GM13977 (cell line): ENCODE data around the gene IFT25.
"Not testable (repeated sequence)": the region's sequence is repeated elsewhere in the genome, so short reads cannot be mapped to it uniquely, and the experiment has no call there.

Experiments
- DNase-seq: peaks from one replicate; pipeline ENCODE4 v3.0.0; 2012; ENCODE audit warnings: low spot score
- in situ Hi-C: fragments of 300-500 bp; cut with MboI; formaldehyde crosslinking; loops from one replicate; pipeline ENCODE4 v1.12.0; 2022; ENCODE audit warnings: low sequenced_read_pairs, low pct_unique_long_range_greater_than_20kb, mixed read lengths, inconsistent platforms; ENCODE audit not compliant: unreplicated experiment
- TF ChIP-seq, protein P1 (sequence below): IDR thresholded peaks from 2 replicates; pipeline ENCODE4 v1.5.1; 2012; ENCODE audit warnings: mild to moderate bottlenecking, control low read depth; ENCODE audit not compliant: insufficient read depth; ENCODE audit errors: extremely low read depth, missing control alignments

IFT25 gene

DNA sequence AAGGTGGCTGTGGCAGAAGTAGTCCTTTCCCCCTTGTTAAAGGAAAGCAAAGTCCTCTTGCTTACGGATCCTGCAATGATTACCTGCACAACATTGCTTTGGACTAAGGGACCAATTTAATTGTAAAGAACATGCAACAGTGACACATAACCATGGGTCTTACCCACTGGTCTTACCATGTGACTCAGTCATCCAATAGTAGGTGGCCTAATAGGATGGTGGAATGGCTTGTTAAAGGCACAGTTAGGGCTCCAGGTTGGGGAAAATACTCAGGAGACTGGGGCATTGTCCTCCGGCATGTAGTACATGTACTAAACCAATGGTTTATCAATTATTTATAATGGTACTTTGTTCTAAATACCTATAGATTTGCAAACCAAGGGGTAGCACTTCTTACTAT is 53.8 kb downstream of the IFT25 start:
- DNase-seq = no peak

DNA sequence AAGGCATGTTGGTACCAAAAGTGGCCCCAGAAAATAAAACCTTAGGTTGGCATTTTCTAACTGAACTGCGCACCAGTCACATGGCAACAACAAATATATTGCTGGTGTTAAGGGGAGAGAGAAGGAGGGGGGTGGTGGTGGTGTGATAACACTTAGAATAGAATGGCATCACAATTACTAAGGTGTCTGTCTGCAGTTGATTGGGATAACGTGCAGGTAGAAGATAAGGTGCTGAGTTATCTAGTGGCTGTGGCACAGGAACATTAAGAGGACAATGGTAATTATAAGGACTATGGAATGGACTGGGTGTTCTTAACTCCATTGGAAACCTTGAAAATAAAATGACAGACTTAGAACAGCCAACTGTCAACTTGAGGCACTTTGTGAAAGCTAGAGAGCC is 54.5 kb downstream of the IFT25 start:
- TF ChIP-seq, protein P1, sequence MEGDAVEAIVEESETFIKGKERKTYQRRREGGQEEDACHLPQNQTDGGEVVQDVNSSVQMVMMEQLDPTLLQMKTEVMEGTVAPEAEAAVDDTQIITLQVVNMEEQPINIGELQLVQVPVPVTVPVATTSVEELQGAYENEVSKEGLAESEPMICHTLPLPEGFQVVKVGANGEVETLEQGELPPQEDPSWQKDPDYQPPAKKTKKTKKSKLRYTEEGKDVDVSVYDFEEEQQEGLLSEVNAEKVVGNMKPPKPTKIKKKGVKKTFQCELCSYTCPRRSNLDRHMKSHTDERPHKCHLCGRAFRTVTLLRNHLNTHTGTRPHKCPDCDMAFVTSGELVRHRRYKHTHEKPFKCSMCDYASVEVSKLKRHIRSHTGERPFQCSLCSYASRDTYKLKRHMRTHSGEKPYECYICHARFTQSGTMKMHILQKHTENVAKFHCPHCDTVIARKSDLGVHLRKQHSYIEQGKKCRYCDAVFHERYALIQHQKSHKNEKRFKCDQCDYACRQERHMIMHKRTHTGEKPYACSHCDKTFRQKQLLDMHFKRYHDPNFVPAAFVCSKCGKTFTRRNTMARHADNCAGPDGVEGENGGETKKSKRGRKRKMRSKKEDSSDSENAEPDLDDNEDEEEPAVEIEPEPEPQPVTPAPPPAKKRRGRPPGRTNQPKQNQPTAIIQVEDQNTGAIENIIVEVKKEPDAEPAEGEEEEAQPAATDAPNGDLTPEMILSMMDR = no peak
- in situ Hi-C loops = no loop called here
- no peak for DNase-seq

More for the DNA sequence above, 53.8 kb downstream of the IFT25 start:
- TF ChIP-seq, protein P1 = no peak
- in situ Hi-C loops = no loop called here

DNA sequence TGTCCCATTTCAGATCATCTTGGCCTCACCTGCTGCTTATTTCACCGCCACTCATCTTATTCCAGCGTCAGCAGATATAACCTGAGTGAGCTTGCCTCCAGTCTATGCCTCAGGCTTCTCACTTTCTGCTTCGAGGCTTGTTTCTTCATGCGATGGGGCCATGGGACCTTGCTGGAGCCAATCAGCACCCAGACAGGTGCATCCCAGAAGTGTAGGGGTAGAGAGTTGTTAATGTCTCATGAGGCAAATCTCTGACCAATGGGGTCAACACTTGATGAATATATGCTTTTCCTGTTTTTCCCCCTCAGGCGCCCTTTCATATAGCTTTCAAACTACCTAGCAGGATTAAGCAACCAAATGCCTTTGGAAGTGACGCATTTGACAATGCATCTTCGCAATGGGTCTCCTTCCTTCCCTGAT is 55.0 kb downstream of the IFT25 start:
- DNase-seq = no peak

DNA sequence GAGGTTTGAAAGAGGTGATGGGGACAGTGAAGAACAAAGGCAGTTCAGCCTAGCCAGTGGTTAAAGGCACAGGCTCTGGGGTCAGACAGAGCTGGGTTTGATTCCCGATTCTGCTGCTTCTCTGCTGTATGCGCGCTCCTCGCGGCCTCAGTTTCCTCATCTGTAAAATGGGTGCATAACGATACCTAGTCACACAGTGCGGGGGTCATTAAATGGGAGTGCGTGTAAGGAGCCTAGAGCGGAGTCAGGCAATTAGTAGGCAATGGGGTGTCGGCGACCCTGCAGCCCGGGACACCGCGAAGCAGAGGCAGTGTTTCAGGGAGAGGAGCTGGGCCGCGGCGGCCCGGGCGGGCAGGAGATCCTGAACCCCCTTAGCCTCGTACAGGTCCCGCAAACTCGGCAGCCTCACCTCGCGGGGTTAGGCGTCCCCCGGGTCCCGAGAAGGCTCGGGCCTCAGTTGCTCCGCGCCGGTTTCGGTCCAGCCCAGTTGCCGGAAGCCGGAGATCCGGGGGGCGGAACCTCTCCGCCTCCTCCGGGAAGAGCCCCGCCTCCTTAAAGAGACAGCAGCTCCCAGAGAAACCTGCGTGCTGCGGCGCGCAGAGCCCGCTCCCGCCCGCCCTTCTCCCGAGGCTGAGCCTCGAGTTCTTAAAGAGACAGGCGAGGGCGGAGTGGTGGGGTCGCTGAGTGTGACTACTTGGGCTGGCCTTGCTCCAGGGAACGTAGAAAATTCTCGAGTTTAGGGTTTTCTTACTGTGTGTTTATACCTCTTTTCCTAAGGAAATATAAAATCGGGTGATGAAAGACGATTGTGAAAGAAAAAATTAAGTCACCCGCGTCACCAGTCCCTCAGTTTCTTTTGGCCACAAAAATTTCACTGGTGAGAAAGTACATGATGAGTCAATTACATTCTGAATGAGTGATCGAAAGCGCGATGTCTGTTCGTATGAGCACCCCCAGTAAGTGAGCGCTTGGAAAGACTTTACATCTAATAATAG is 55.9 kb downstream of the IFT25 start, which contains the start of gene YIPF1:
YIPF1 (minus strand) TSS at position 494 of the 995 bp plus-strand sequence. CDS start 860 bp downstream, outside the sequence.
- peak; percentile 87 for DNase-seq
- in situ Hi-C loops = no loop called here
- TF ChIP-seq, protein P1 = no peak

More for the DNA sequence above, 55.0 kb downstream of the IFT25 start:
- in situ Hi-C loops = no loop called here
- TF ChIP-seq, protein P1 = no peak

DNA sequence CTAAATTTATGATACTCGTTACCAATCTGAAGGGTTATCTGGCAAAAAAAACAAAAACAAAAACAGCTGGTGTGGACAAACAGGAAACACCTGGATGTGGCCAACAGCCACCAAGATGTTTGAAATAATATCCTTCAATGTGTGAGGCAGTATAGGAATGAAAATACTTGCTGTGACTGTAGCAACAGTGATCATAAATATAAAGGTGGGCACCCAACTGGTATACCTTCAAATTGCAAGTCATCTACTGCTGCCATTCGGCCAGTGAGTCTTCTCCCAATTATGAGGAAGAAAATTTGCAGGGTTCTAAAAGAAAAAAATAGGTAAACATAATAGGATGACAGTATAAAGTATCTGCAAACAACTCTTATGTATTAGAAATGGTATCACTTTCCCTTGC is 56.8 kb downstream of the IFT25 start:
- in situ Hi-C loops = no loop called here
- DNase-seq = no peak

DNA sequence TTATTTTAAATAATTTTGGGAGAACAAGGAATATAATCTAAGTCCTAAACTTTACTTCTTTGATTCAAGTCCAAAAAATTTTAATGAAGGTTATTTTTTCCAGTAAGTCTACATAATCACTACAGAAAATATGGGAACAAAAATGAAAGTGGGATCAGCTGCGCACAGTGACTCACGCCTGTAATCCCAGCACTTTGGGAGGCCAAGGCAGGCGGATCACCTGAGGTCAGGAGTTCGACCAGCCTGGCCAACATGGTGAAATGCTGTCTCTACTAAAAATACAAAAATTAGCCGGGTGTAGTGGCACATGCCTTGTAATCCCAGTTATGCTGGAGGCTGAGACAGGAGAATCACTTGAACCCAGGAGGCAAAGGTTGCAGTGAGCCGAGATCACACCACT is 61.9 kb downstream of the IFT25 start:
- DNase-seq, in situ Hi-C loops: not testable (repeated sequence)

More for the DNA sequence above, 56.8 kb downstream of the IFT25 start:
- TF ChIP-seq, protein P1 = no peak

DNA sequence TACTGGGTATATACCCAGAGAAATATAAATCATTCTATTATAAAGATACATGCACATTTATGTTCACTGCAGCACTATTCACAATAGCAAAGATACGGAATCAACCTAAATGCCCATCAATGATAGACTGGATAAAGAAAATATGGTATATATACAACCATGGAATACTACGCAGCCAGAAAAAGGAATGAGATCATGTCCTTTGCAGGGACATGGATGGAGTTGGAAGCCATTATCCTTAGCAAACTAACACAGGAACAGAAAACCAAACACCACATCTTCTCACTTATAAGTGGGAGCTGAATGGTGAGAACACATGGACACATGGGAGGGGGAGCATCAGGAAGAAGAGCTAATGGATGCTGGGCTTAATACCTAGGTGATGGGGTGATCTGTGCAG is 63.6 kb downstream of the IFT25 start:
- DNase-seq, in situ Hi-C loops: not testable (repeated sequence)
